ENCODE measurements around the gene MRPL24. TPM values are rescaled to one million over a fixed set of nuclear protein-coding genes. Genes with fewer than 3 reads are reported as not detected.
A peak's percentile ranks its signal among the peaks of the same experiment; 100 is the strongest.

MRPL24 gene
- total RNA-seq, 1 experiment from 2014 or later = 48.1 TPM

DNA sequence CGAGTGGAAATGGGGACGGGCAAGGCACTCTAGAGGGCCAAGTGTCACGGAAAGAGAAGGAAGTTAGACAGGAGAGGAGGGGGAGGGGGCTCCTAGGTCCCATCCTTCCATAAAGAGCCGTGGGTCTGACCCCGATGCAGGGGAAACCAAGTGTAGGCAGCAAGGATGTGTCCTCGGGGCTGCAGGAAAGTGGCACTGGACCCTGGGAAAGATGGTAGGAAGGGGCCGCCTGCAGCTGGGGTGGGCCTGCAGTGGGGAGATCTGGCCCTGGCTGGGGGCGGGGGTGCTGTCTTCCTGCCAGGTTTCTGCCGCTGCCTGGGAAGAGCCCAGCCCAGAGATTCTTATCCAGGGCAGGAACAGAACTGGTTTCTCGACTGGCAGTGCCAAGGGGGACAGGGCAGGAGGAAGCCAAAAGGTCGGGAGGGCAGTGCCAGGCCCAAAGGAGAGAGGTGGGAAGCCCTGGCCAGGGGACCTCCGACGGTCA is 48.4 kb downstream of the MRPL24 start:
- no peak for DNase-seq (ENCODE audit: low read depth)

DNA sequence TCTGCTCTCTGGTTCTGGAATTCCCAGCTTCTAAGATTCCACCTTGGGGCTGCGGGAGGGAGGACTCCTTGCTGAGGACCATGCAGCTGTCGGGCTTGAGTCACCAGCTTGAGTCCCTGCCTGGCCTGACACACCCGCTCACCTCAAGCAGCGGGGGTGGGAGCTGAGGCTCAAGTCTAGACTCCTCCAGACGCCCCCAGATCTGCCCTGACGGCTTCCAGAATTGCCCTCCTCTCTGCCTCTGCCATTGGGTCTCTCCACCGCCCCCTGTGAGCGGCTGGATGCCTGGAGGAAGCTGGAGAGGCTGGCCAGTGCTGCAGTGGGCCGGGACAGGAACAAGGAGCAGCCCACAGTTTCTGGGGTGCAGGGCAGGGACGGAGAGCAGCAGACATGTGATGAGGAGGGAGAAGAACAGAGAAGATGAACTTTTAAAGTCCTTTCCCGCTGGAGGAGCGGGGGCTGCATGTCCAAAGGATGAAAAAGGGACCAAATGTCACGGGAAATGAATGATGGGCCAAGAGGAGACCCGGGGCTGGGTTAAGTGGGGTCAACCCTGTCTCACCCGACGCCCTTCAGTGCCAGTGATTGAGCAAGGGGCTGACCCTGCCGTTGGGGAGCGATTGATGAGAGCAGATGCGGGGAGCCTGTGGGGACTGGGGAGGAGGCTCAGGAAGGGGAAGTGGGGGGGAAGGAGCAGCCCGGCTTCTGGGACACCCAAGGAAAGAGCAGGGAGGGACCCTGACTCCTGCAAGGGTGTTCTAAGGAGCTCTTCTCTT is 49.0 kb downstream of the MRPL24 start:
- peak; percentile 66 for DNase-seq (ENCODE audit: low read depth)

DNA sequence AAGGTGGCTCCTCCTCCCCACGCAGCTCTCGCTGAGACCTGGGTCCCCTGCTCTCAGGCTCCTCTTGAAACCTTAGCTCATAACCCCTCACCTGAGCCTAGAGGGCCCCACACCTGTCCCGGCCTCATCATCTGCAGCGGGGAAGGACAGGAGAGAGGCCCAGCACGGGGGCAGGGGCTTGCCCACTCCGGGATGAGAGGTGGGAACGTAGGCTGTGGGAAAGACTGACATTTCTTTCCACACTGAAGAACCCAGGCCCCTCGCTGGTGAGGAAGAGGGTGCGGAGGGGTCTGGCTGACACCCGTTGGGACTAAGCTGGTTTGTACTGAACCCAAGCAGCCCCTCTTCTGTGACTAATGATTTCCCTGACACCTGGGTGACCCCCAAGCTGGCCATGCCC is 49.7 kb downstream of the MRPL24 start:
- DNase-seq (ENCODE audit: low read depth) = no peak

- DNase-seq (ENCODE audit: low read depth) = no peak
These were observed 50.2 kb downstream of the MRPL24 start for GRCh38 chr1:156690675-156691036.

- no peak for DNase-seq (ENCODE audit: low read depth)
These were observed 50.8 kb downstream of the MRPL24 start for GRCh38 chr1:156689953-156690674.

DNA sequence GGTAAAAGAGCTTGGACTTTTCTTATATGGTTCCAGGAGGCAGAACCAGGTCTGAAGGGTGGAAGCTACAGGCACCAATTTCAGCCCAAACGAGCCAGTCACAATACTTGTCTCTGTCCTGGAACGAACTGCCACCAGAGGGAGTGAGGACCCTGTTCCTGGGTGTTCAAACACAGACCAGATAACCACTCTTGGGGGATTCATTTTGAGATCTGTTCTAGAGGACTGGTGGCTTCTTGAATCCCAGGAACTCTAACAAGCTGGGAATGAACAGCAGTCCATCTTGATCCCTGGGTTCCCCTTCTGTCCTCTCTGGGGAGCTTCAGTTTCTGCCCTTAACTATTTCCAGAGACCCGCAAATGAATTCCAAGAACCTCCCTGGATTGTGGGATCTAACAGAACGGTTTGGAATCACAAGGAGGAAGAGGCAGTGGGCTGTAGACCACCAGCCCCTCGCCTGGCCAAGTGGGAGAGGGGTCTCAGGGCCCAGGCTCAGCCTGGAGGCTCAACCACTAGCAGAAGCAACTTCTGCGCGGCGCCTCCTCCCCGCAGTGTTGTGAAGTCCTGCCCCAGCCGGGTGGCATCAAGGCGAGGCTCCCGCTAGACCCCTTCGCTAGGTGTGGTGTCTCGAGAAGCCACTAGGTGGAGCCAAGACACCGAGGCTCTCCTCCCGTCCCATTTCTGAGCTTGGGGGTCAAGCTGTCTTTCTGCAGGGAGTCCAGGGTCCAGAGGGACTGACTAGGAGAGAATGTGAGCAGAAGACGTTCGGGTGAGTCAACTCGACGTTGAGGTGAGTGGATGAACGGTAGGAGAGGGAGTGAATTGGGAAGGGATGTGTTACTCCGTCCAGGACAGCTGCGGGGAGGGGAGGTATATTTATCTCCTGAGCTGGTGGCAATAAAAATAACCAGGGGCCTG is 51.6 kb downstream of the MRPL24 start:
- peak; percentile 84 for DNase-seq (ENCODE audit: low read depth)

Other genes with a start within 250 kb of the MRPL24 start
- gene MEF2D, start 240.3 kb downstream of the MRPL24 start, total RNA-seq (2014; rRNA removed; shearing (Covaris generic)) = 10.6 and 26.3 TPM in 2 replicates
- gene IQGAP3, start 168.5 kb downstream of the MRPL24 start, total RNA-seq (2014; rRNA removed; shearing (Covaris generic)) = 23.7 and 40.5 TPM in 2 replicates
- not detected in 2 replicates for gene TTC24, start 161.4 kb downstream of the MRPL24 start, total RNA-seq (2014; rRNA removed; shearing (Covaris generic))
- 120 and 139 TPM in 2 replicates for gene NAXE, start 149.3 kb downstream of the MRPL24 start, total RNA-seq (2014; rRNA removed; shearing (Covaris generic))
- gene GPATCH4, start 139.6 kb downstream of the MRPL24 start, total RNA-seq (2014; rRNA removed; shearing (Covaris generic)) = 16.9 and 20.7 TPM in 2 replicates
- gene HAPLN2, start 121.7 kb downstream of the MRPL24 start, total RNA-seq (2014; rRNA removed; shearing (Covaris generic)) = not detected in 2 replicates
- not detected in 2 replicates for gene BCAN, start 99.0 kb downstream of the MRPL24 start, total RNA-seq (2014; rRNA removed; shearing (Covaris generic))
- gene NES, start 63.7 kb downstream of the MRPL24 start, total RNA-seq (2014; rRNA removed; shearing (Covaris generic)) = 0.02 and 0.37 TPM in 2 replicates
- gene CRABP2, start 35.5 kb downstream of the MRPL24 start, total RNA-seq (2014; rRNA removed; shearing (Covaris generic)) = 21.1 and 31.9 TPM in 2 replicates
- 12.2 and 23.3 TPM in 2 replicates for gene METTL25B, start 12.6 kb downstream of the MRPL24 start, total RNA-seq (2014; rRNA removed; shearing (Covaris generic))
- gene ISG20L2, start 12.3 kb downstream of the MRPL24 start, total RNA-seq (2014; rRNA removed; shearing (Covaris generic)) = 27.0 and 27.8 TPM in 2 replicates
- gene HDGF, start 10.6 kb upstream of the MRPL24 start, total RNA-seq (2014; rRNA removed; shearing (Covaris generic)) = 211 and 264 TPM in 2 replicates
- 38.4 and 41.9 TPM in 2 replicates for gene PRCC, start 26.4 kb upstream of the MRPL24 start, total RNA-seq (2014; rRNA removed; shearing (Covaris generic))
- 0.71 TPM in 1 of 2 replicates, not detected in the other for gene SH2D2A, start 75.8 kb upstream of the MRPL24 start, total RNA-seq (2014; rRNA removed; shearing (Covaris generic))
- gene INSRR, start 118.0 kb upstream of the MRPL24 start, total RNA-seq (2014; rRNA removed; shearing (Covaris generic)) = not detected in 2 replicates
- not detected in 2 replicates for gene NTRK1, start 119.8 kb upstream of the MRPL24 start, total RNA-seq (2014; rRNA removed; shearing (Covaris generic))
- gene PEAR1, start 152.6 kb upstream of the MRPL24 start, total RNA-seq (2014; rRNA removed; shearing (Covaris generic)) = 0.32 and 0.34 TPM in 2 replicates
- not detected in 2 replicates for gene LRRC71, start 179.5 kb upstream of the MRPL24 start, total RNA-seq (2014; rRNA removed; shearing (Covaris generic))

Data from M059J (cell line).